ENCODE data around the gene AP1G2. TPM values are rescaled to one million over a fixed set of nuclear protein-coding genes. Genes with fewer than 3 reads are reported as not detected.

AP1G2 gene
- total and polyA plus RNA-seq, 2 of the 13 experiments (the other 11 are each of a cell fraction or from before 2014, with no cell fraction given), result 96.9 to 611 TPM

DNA sequence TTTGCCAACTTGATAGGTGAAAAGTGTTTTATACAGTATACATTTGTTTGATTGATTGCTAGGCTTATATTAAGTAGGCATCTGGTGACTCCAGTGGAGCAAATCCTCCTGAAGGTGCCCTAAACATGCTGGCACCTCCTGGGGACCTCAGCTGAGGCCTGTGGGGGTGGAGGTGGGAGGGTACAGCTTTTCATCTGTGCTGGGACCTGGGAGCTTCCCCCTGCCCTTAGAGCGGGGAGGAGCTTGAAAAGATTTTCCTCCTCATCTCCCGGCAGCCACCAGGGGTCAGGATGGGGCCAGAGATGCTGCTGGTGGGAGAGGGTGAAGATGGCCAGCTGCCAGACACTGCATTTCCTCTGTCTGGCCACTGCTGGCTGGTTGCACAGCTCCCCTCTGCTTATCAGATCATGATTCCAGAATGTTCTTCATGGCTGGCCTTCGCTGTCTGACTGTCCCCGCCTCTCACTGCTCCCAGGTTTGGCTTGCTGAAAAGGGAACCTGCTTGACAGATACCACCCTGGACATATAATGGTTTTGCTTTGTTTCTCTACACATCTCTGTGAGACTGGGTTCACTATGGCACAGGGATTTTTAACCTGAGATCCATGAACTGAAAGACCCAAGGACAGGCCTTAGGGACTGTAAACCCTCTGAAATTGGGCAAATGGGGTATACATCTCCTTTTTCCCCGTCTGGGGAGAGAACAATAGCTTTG is 21.4 kb upstream of the AP1G2 start (continued):
- no peak for TF ChIP-seq ZNF407 (CRISPR knock-in tag; IDR thresholded peaks at IDR 0.05; ENCODE audit: not compliant biosample characterization)
- peak; percentile 53 for TF ChIP-seq RBM39 (IDR thresholded peaks at IDR 0.05; ENCODE audit: low read depth, low read length, poor library complexity, severe bottlenecking)
- TF ChIP-seq, protein P1, sequence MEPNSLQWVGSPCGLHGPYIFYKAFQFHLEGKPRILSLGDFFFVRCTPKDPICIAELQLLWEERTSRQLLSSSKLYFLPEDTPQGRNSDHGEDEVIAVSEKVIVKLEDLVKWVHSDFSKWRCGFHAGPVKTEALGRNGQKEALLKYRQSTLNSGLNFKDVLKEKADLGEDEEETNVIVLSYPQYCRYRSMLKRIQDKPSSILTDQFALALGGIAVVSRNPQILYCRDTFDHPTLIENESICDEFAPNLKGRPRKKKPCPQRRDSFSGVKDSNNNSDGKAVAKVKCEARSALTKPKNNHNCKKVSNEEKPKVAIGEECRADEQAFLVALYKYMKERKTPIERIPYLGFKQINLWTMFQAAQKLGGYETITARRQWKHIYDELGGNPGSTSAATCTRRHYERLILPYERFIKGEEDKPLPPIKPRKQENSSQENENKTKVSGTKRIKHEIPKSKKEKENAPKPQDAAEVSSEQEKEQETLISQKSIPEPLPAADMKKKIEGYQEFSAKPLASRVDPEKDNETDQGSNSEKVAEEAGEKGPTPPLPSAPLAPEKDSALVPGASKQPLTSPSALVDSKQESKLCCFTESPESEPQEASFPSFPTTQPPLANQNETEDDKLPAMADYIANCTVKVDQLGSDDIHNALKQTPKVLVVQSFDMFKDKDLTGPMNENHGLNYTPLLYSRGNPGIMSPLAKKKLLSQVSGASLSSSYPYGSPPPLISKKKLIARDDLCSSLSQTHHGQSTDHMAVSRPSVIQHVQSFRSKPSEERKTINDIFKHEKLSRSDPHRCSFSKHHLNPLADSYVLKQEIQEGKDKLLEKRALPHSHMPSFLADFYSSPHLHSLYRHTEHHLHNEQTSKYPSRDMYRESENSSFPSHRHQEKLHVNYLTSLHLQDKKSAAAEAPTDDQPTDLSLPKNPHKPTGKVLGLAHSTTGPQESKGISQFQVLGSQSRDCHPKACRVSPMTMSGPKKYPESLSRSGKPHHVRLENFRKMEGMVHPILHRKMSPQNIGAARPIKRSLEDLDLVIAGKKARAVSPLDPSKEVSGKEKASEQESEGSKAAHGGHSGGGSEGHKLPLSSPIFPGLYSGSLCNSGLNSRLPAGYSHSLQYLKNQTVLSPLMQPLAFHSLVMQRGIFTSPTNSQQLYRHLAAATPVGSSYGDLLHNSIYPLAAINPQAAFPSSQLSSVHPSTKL (CRISPR knock-in tag; IDR thresholded peaks at IDR 0.05), result peak; percentile 95
- TF ChIP-seq, protein P2, sequence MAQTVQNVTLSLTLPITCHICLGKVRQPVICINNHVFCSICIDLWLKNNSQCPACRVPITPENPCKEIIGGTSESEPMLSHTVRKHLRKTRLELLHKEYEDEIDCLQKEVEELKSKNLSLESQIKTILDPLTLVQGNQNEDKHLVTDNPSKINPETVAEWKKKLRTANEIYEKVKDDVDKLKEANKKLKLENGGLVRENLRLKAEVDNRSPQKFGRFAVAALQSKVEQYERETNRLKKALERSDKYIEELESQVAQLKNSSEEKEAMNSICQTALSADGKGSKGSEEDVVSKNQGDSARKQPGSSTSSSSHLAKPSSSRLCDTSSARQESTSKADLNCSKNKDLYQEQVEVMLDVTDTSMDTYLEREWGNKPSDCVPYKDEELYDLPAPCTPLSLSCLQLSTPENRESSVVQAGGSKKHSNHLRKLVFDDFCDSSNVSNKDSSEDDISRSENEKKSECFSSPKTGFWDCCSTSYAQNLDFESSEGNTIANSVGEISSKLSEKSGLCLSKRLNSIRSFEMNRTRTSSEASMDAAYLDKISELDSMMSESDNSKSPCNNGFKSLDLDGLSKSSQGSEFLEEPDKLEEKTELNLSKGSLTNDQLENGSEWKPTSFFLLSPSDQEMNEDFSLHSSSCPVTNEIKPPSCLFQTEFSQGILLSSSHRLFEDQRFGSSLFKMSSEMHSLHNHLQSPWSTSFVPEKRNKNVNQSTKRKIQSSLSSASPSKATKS (CRISPR knock-in tag; IDR thresholded peaks at IDR 0.05), result no peak; the same call in 1 of the 2 replicates
- peak; percentile 97 for TF ChIP-seq ZNF354B (CRISPR knock-in tag; IDR thresholded peaks at IDR 0.05)
